HCEC 1CT (cell line): ENCODE results near the gene FRMD4A.
"Not testable (repeated sequence)": the region's sequence is repeated elsewhere in the genome, so short reads cannot be mapped to it uniquely, and the experiment has no call there.

Experiments
- DNase-seq: peaks from one replicate; pipeline ENCODE4 v3.0.0-alpha.2; 2017

The FRMD4A gene

DNA sequence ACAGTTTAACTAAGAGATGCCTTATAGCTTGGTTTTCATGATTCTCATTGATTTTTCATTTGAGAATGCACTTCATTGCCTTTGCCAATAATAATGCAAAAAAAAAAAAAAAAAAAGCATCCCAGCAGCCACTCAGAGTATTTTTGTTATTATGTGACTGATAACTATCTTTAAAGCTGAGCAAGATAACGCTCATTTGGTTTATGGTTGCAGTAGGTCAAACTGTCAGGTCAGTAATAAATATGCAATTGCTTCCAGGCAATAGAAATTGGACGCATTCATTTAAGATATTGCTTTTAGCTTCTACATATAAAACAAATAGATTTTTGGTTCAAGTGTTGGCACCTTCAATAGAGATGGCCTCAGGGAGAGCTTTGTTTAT lies 528.8 kb downstream of the FRMD4A start:
- no peak for DNase-seq

DNA sequence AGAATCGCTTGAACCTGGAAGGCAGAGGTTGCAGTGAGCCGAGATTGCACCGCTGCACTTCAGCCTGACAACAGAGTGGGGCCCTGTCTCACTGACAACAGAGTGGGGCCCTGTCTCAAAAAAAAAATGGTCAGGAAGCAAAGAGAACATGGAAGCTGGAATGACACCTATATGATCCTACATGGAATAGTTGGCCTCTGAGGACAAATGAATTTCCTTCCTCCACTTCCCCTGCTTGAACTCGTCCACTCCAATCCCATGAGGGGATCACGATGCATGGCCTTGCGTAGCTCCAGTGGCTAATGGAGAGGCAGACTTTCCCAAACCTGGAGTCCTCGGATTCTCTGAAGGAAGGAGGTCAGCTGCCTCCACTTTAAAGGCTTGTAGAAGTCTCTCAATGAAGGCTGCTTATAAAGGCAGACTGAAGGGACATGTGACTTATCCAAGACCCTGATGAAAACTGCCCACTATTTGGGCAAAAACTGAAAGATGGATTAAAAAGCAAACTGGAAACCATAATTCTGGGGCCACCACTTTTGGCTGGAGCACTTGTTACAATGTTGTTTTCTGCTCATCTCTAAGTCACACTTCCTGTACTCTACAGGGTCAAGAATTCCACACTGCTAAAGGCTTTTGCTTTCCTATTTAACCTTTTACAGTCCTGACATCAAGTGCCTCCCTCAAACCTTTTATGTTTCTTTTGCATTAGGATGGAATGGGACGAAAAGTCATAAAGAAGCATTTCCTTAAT lies 529.4 kb downstream of the FRMD4A start:
- DNase-seq = no peak

DNA sequence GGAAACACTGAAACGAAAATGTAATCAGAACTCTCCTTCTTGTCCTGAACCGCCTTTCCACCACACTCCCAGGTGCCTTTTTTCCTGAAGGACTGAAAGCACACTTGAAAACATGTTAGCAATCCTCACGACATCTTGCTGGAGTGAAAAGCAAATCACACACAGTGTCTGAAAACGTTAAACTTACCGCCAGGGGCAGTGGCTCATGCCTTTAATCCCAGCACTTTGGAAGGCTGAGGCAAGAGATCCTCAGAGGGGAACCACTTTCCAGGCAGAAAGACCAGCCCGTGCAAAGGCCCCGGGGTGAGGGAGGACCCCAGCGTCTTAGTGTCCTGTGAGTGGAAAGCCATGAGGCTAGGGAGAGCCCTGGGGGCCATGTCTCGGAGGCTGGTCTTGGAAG lies 533.6 kb downstream of the FRMD4A start:
- no peak for DNase-seq

DNA sequence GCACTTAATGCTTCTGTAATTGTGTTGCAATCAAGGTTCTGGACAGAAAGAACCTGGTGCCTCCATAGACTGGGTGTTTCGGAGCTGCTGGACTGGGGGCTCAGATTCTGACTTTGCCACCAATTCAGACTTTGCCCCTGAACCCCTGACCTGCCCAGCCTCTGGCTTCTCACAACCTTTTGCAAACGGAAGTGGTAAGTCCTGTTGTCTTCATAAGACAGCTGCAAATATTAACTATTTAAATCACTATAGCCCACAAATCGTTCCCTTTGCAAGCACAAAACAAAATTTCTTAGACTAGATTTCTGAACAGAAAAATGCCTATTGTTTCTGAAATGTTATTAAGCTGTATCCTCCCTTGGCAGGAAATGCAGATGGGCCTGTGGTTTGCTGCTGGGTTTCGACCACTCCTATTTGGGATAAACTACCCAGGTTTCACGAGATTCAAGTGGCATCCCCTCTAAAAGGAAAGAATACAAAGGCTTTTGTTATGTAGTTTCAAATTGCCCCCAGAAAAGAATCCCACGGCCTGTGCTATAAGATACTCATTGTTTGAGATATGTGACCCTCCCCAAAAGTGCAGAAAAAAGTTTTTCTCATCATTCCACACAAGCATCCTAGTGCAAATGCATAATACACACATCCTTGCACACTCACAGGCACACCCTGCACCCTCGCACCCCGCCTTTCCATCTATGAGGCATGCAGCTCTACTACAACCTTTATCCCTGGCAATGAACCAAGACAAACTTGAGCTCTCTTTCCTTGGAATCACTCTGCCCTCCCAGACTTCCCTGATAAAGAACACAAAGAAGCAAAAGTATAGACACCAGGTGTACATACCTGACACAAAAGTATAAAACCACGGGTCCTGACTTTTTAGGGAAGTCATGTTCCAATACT lies 534.8 kb downstream of the FRMD4A start:
- no peak for DNase-seq

DNA sequence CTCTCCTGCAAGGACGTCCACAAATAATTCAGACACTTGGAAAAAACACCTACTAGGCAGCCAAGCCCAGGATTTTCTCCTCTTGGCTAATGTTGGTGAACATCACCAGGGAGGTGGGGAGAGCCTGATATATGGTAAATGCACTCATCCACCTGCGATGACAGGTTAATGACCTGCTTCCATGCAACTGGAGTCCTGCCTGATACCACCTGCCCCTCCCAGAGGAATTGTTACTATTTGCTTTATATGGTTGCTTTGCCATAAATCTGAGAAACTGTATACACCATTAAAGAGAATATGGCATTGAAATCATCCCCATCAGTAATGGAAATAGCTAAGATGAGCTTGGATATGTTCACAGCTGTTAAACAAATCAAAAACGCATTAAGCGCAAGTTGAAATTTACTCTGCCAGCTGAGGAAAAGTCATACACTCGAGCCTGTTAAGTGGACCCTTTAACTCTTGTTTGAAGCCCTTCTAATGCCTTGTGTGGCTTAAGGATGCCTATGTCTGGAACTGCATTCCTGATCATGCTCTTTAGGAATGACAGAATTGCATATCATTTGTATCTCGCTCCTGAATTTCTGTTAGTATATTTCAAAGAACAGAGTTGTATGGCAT lies 535.6 kb downstream of the FRMD4A start:
- DNase-seq = no peak

DNA sequence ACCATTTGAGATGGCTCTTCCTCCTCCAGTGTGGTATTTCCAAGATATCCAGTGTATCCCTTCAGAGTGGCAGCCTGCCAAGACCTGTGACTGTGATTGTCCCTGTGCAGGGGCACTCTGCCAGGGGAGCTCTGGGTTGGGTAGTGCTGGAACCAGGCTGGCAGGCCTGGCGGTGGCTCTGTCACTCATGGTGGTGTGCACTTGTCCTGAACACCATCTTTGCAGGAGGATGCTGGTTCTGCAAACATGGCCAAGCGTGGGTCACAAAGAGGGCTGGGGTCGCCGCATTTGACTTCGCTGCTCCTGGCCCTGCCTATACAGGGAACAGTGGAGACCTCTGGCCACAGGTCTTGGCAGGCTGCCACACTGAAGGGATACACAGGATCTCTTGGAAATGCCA lies 538.7 kb downstream of the FRMD4A start:
- no peak for DNase-seq

DNA sequence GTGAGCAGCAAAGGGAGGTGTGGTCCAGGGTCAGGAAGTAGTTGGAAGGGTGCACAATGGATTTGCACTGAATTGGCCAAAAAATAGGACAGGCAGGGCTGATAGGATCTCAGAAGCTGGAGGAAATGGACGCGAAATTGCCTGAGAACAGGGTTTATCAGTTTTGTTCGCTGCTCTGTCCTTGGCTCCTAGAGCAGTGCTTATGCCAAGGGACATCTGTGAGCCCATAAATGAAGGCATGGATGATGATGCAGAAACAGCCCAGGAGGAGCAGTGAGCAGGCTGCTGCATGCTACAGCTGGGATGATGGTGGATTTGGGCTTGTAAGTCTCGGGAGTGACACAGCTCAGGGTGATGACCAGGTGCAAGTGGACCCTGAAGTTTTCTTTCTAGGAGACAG lies 539.2 kb downstream of the FRMD4A start:
- DNase-seq = no peak

DNA sequence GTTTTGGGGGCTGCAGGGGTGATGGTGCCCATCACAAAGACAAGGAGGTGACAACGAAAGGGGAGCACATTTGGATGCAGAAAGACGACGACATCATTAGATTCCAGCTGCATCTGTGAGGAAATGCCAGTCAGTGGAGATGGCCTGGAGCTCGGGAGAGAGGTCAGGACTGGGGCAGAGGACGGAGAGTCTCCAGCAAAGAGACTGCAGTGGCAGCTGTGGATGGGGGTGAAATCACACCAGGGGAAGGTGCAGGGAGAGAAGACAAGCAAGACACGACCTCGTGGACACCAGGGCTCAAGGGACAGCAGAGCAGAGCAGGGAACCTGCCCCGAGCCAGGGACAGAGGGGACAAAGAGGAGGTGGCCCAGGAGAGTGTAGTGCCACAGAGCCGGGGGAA lies 540.5 kb downstream of the FRMD4A start:
- DNase-seq = no peak

DNA sequence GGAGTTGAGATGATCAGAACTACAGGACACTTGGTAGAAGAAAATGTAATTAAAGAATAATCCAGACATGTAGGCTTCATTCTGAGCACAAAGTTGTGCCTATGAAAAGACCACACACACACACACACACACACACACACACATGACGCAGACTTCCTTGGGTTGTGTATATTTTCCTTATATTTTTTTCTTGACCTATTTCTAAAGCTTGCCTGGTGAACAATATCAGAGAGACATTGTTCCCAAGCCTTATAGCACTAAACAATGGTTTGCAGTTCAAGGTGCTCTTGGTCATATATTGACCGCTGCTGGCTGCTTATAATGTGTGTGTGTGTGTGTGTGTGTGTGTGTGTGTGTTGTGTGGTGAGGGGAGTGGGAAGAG lies 541.3 kb downstream of the FRMD4A start:
- no peak for DNase-seq

DNA sequence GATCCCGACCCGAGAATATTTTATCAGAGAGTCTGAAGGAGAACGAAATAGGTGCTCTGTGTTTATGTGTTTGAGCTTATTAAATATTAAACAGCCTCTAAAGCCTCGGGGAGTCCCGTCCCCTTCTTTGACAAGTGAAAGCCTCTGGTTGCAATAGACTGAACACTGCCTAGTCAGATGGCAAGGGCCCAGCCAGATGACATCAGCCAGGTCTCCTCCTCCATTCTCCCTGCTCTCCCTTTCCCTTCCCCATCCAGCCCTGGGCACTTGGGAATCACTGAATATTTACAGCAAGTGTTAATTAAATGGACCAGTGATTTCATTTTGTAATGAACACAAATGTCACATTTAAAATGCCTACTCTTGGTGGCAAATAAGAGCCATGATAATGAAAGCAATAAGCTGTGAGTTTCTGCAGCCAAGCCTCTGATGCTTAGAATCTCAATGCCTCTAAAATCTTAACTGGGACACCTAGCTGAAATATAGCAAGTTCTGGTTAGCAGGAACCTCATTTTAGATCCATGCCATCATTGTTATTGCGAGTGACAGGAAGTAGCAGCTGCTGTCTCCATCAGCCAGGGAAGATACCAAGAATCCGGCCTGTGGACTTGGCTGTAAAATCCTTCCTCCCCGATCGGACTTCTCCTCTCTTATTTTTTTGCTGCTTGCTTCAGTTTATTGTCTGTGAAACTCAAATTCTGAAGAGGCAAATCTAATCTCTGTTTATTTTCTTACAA lies 541.8 kb downstream of the FRMD4A start:
- DNase-seq = peak; percentile 40

DNA sequence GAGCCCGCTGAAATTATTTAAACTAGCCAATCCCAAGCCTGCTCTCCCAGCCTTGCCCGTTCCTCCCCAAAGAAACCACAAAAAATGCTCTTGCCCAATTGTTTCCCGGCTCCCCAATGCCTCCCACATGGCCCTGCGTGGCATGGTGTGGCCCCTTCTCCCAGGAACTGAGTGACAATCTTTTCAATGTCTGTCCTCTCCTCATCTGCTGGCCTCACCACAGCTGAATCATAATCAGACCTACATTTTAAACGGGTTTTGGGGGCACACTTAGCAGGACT lies 542.5 kb downstream of the FRMD4A start:
- DNase-seq = peak; percentile 17

DNA sequence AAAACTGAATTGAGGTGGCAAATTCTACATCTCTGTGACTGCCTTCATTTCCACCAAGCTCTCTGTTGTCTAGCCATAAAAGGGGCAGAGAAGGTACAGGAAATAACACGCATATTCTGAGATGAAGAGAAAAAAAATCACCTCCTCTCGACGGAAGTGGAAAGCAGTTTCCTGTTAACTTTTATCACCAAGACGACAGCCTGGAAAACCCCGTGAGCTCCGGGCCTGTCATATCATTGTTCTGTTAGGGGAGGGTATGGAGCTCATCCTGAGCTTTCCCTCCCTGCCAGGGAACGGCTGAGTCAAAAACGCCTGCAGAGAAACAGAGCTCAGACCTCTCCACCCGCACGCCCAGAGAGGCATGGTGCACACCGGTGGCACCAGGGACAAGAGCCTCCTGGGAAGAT lies 543.7 kb downstream of the FRMD4A start:
- no peak for DNase-seq

DNA sequence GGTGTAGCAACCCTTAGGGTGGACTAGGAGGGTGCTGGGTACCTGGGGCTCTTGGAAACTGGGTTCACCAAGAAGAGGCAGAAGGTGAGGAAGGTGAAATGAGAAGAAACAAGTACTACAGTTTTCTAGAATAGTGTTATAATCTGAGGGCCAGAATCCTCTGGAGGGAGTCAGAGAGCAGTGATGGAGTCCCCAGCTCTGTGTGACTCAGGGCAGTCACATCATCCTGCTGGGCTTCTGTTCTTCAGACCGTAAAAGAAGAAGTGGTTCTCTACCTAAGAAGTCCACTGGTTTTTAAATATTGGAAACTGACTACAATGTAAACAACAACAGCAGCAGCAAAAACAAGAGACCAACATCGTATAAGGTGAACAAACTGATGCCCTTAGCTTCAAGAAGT lies 546.7 kb downstream of the FRMD4A start:
- no peak for DNase-seq

DNA sequence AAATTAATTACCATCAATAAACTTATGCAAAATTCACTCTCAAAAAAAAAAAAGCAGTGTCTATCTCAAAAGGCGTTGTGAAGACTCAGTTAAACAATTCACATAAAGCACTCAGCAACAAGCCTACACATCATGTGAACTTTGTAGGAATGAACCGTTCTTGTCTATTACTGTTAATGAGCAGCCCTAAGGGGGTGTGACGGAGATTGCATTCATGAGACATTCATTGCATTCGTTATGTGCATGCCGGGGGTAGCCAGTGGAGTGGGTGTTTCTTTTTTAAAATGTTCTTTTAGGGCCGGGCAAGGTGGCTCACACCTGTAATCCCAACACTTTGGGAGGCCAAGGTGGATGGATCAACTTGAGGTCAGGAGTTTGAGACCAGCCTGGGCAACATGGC lies 551.0 kb downstream of the FRMD4A start:
- DNase-seq = no peak

DNA sequence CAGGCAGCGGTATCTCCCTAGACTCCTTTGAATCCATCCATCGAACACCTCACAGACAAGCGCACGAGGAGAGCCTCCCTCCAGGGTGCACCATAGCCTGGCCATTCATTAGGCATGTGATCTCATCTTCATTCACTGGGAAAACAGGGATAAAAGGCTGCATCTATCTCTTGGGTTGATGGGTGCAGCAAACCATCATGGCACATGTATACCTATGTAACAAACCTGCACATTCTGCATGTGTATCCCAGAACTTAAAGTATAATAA lies 552.1 kb downstream of the FRMD4A start:
- DNase-seq = not testable (repeated sequence)

DNA sequence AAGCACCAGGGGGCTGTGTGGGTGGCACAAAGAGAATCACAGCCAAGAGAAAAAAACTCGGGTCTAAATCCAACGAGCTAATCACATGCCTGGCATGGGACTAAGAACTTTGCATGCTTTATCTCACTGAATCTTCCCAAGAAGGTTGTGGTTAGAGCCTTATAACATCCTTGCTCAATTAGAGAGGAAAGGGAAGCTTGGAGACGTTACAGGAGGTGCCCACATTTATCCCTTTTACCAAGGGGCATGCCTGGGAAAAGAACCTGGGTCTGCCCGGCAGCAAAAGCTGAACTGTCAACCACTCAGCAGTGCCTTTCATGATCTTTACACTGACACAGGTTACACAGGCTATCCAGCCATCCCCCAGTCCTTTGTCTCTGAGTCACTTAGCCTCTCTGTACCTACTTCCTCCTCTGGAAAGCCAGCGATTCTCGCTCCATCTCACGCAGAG lies 553.8 kb downstream of the FRMD4A start:
- peak; percentile 10 for DNase-seq

DNA sequence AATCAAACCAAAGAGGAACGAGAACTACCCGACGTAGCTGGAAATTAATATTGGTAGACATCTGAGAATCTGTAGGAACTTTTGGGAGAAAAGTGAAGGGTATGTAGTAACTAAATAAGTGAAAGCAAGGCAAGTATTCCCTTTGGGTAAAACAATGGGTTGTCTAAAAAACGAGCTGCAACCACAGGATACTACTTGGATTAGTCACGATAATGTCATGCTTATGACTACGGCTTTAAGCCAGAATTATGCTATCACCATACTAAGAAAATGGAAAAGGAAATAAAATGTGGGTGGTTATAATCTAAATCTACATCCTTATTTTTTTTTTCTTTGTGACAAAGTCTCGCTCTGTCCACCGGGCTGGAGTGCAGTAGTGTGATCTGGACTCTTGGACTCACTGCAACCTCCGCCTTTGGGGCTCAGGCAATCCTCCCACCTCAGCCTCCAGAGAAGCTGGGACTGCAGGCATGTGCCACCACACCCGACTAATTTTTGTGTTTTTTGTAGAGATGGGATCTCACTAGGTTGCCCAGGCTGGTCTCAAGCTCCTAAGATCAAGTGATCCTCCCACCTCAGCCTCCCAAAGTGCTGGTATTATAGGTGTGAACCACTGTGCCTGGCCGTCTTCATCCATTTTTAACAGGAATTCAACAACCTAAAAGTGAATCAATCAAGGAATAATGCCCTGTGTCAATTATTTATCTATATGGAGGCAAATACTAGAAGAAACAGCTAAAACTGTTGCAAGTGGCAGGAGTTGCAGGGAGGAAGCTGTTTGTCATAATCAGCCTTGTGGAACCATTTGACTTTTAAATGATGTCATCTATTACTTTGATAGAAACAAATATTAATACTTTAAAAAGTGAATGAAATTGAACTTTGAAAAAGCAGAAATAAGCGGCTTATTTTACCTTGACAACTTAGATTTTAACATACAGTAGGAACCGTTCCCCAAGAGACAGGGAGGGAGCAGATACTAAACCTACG lies 554.6 kb downstream of the FRMD4A start:
- peak; percentile 88 for DNase-seq

DNA sequence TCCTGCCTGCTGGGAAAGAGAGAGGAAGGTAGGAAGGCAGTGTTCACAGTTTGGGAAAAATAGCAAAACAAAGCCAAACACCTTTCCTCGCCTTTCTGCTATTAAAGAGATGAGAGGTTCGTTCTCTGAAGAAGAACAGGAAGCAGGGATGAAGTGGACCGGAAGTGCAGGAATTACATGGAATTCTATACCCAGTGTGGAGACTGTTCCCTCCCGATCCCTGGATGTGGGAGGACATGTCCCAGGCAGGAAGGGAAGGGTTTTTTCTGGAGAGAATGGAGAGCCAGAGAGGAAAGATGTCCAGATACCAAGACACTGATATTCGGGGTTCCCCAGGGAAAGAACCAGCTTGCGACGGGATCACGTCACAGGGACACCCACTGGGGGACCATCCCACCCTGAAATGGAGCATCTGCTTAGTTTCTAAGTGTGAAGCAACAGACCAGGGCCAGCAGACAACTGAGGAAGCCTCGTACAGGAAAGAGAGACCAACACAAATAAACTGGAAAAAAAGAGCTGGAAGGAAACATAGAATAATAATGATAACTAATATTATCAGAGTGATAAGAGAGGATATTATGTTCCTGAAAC lies 556.3 kb downstream of the FRMD4A start:
- no peak for DNase-seq

DNA sequence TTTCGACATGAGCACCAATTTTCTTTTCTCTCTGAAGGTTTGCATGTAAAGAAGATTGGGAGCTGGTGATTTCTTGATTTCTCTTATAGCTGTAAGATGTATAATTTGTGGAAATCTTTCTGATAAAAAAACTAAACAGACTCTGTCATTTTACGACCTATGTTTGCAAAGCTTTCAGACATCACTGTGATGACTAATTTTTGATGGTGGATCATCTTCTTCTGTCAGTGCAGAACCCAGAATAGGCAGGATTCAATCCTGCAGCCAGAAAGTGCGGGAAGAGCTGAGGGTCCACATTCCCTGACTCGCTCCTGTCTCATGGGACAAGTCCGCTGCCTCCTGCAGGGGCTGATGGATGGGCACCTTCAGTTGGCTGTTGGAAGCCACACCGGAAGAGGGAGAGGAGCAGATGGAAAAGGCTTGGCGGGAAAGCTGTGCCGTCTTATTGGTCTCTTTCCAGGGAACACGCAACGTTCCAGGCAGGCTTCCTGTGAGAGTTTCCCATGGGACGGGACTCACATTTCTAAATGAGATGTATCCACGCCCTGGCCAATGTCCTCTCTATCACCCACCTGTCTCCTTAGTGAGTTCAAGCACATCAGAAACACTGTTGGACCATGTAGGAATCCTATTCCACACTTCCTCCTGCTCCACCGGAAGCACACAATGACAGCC lies 557.1 kb downstream of the FRMD4A start:
- DNase-seq = no peak

DNA sequence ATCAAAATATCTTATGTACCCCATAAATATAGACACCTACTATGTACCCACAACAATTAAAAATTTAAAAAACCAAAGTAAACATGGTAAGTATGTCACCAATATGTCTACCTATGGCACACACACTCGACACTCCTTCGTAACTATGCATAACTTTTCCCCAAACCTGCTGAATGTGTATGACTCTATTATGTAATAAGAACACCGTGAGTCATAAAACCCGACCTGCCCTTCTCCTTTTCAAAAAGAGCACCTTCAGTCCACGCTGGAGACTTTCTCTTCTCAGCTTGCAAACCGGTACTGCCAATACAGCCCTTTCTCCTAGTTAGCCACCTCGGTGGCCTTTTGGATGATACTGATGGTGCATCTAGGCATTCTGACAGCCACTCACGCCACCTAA lies 557.7 kb downstream of the FRMD4A start:
- no peak for DNase-seq

DNA sequence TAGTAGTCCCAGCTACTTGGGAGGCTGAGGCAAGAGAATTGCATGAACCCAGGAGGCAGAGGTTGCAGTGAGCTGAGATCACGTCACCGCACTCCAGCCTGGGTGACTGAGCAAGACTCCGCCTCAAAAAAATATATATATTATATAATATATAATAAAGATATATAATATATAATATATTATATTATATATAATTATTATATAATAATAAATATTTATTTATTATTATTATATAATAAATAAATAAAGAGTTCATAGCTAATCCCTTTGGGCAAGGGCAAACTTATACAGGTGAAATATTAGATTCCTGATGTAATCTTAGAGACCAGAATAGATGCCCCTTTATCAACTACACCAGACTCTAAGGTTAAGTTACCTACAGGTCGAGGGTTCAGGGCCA lies 558.7 kb downstream of the FRMD4A start:
- DNase-seq = no peak
